ENCODE data around the gene TRAF1.
A peak's percentile ranks its signal among the peaks of the same experiment; 100 is the strongest.

Gene TRAF1

DNA sequence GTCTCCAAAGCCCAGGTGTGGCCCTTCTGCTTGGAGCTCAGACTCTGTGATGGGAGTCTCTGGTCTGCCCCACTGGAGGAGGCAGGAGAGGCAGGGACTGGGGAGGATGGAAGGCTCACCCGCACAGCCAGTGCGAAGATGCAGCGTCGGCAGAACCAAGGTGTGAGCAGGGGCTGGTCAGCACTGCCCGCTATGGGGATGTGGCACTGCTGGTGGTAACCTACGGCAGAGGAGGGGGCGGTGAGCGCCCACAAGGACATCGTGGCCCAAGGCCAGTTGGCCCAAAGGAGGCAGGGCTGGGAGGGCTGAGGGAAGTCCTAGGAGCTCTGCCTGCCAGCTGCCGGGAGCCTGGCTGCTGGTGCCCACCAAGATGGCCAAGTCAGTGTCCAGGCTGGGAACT, 56.9 kb downstream of the TRAF1 start:
- no peak overlapping the region for H3K4me3 ChIP-seq (ENCODE audit: low read depth, low read length)
- TF ChIP-seq, protein P1, sequence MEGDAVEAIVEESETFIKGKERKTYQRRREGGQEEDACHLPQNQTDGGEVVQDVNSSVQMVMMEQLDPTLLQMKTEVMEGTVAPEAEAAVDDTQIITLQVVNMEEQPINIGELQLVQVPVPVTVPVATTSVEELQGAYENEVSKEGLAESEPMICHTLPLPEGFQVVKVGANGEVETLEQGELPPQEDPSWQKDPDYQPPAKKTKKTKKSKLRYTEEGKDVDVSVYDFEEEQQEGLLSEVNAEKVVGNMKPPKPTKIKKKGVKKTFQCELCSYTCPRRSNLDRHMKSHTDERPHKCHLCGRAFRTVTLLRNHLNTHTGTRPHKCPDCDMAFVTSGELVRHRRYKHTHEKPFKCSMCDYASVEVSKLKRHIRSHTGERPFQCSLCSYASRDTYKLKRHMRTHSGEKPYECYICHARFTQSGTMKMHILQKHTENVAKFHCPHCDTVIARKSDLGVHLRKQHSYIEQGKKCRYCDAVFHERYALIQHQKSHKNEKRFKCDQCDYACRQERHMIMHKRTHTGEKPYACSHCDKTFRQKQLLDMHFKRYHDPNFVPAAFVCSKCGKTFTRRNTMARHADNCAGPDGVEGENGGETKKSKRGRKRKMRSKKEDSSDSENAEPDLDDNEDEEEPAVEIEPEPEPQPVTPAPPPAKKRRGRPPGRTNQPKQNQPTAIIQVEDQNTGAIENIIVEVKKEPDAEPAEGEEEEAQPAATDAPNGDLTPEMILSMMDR (IDR thresholded peaks at IDR 0.05; ENCODE audit: insufficient read depth, low read depth, low read length, missing control alignments) = no peak
- DNase-seq (ENCODE audit: low read depth) = no peak

DNA sequence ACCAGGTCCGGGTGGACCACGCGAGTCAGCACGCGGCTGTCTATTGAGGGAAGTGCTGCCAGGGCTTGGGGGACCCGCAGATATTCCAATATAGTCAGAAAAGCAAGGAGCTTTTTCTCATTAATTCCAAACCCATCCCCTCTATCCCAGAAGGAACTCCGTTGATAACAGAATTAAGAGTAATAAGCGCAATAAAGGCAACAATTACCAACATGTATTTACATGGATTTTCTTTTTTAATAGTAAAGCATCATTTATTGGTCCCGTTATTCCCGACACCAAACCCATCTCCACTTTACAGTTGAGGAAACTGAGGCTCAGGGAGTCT, 57.3 kb downstream of the TRAF1 start:
- no peak for DNase-seq (ENCODE audit: low read depth)
- H3K4me3 ChIP-seq (ENCODE audit: low read depth, low read length) = peak overlapping the region; percentile 55
- TF ChIP-seq, protein P1 (IDR thresholded peaks at IDR 0.05; ENCODE audit: insufficient read depth, low read depth, low read length, missing control alignments) = no peak

DNA sequence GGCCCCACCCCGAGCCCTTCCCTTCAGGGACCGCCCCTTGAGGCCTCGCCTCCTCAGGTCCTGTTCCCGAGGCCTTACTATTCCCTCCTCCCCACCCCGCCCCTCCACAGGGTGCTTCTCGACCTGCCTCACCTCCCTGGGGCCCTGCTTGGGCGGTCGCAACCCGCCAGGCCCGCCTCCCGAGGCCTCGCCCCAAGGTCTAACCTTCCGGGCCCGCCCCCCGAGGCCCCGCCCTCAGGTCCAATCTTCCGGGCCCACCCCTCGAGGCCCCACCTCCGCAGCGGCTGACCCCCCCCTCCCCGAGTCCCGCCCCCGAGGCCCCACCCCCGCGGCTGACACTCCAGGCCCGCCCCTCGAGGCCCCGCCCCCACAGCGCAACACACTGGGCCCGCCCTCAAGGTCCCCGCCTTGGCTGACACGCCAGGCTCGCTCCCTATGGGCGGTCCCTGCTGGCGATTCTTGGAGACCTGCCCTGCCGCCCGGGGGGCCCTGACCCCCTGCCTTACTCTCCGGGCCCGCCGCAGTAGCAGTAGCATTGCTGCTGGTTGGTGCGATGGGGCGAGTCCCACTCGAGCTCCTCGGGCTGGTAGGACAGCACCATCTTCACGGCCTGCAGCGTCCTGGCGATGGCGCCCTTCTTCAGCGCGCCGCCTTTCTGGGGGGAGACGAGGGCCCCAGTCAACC, 57.8 kb downstream of the TRAF1 start:
- DNase-seq (ENCODE audit: low read depth) = peak; percentile 98
- TF ChIP-seq, protein P1 (IDR thresholded peaks at IDR 0.05; ENCODE audit: insufficient read depth, low read depth, low read length, missing control alignments) = peak; percentile 63
- peak overlapping the region; percentile 55 for H3K4me3 ChIP-seq (ENCODE audit: low read depth, low read length)

DNA sequence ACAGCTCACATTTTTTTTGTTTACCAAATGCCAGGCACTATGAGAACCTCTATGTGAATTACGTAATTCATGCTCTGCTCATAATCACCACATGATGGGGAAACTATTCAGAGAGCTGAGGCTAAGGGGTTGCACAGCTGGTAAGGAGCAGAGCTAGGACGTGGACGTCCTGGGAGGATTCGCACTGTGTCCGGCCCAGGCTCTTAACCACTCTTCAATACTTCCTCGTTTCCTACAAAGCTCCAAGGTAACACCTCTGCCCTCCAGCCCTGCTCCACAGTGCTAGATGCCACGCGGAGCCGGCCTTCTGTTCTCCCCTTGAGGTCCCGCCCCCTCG, 58.3 kb downstream of the TRAF1 start:
- peak overlapping the region; percentile 54 for H3K4me3 ChIP-seq (ENCODE audit: low read depth, low read length)
- TF ChIP-seq, protein P1 (IDR thresholded peaks at IDR 0.05; ENCODE audit: insufficient read depth, low read depth, low read length, missing control alignments) = no peak
- DNase-seq (ENCODE audit: low read depth) = no peak

DNA sequence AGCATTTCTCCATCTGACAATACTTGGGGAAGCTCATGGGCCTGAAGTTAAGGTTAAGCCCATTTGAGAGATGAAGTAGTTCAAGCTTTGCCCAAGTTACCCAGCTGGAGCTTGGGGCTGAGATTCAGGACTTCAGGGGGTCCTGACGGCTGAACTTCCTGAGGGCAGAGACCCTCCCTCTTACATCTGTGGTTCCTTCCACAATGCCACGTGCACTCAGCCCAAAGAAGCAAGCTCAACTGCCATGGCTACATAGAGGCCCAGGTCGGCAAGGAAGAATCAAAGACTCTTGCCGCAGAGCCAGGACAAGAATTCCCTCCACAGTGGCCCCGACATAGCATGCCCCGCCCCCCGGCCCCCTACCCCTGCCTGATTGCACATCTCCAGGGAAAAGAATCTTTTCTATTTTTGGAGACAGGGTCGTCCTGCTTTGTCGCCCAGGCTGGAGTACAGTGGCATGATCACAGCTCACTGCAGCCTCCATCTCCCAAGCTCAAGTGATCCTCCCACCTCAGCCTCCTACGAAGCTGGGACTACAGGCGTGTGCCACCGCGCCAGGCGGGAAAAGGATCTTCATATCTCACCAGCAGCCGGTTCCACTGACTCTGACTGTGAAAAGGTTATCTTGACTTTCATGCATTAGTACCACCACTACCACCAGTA, 58.8 kb downstream of the TRAF1 start:
- no peak for DNase-seq (ENCODE audit: low read depth)
- peak overlapping the region; percentile 54 for H3K4me3 ChIP-seq (ENCODE audit: low read depth, low read length)
- TF ChIP-seq, protein P1 (IDR thresholded peaks at IDR 0.05; ENCODE audit: insufficient read depth, low read depth, low read length, missing control alignments) = no peak

DNA sequence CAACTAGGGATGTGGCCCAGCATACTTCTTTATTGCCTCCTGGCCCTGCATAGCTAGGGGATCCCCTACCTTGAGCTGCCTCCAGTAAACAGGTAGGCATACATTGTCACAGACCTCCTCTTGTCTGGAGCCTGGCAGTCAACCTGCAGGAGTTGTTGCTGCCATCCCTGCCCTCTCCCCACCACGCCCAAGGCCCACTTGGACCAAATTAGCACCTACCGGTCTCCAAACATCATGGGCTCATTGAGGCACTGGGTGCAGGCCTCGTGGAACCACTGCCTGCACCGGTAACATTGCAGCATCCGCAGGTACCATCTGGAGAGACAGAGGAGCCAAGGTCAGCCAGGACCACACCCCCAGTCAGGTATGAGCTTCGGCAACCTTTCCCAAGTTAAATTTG, 59.9 kb downstream of the TRAF1 start:
- TF ChIP-seq, protein P1 (IDR thresholded peaks at IDR 0.05; ENCODE audit: insufficient read depth, low read depth, low read length, missing control alignments) = no peak
- no peak for DNase-seq (ENCODE audit: low read depth)
- no peak overlapping the region for H3K4me3 ChIP-seq (ENCODE audit: low read depth, low read length)

DNA sequence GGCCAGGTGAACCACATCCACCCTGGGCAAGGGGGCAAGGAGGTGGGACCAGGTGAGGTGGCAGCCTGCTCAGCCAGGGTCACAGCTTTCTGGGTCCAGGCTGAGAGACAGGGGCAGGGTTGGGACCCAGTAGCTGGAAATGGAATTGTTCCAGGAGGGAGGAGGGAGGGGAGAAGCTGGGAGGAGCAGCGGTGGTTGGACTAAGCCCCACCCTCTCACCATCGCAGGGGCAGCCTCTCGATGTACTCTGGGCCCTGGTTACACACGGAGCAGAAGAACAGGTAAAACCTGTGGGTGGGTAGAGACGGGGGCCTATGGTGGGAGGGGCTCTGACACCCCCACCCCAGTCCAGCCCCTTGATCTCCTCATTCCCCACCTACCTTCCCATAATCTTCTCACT, 60.8 kb downstream of the TRAF1 start:
- no peak overlapping the region for H3K4me3 ChIP-seq (ENCODE audit: low read depth, low read length)
- DNase-seq (ENCODE audit: low read depth) = no peak
- TF ChIP-seq, protein P1 (IDR thresholded peaks at IDR 0.05; ENCODE audit: insufficient read depth, low read depth, low read length, missing control alignments) = no peak

All from GM12865 (cell line).